CD14-positive monocyte (primary cell): ENCODE measurements around the gene CHRNG. TPM values are rescaled to one million over a fixed set of nuclear protein-coding genes. Genes with fewer than 3 reads are reported as not detected.
A peak's percentile ranks its signal among the peaks of the same experiment; 100 is the strongest.

ENCODE experiments used
- DNase-seq, 3 donors: peaks; one replicate each; pipeline ENCODE4 v3.0.0-alpha.2; 2011 to 2022
- H2AFZ ChIP-seq: 2 replicates; pipeline ENCODE4 v1.6.0; 2012; ENCODE audit warnings: mild to moderate bottlenecking, low read depth, low read length, inconsistent platforms; ENCODE audit not compliant: insufficient read depth, poor library complexity, severe bottlenecking
- H3K27ac ChIP-seq, 2 donors: 1 replicate in 1 of 2; 2 replicates in 1 of 2; pipeline ENCODE4 v1.5.1; 2012 to 2013; ENCODE audit warnings: low read length in 2 of 2, control low read depth in 1 of 2, inconsistent platforms in 1 of 2, low read depth in 1 of 2, mild to moderate bottlenecking in 1 of 2
- H3K27me3 ChIP-seq, 2 donors: one replicate each; pipeline versions ENCODE4 v1.6.0 to v1.6.1; 2011 to 2013; ENCODE audit warnings: low read length in 2 of 2; ENCODE audit not compliant: control insufficient read depth in 2 of 2, insufficient read depth in 2 of 2
- H3K36me3 ChIP-seq, 2 donors: replicated peaks in 1 of 2; 1 replicate in 1 of 2; 2 replicates in 1 of 2; pipeline versions ENCODE4 v1.5.1 to v1.6.1; 2012 to 2013; ENCODE audit warnings: low read length in 2 of 2, control low read depth in 1 of 2, inconsistent platforms in 1 of 2, mild to moderate bottlenecking in 1 of 2; ENCODE audit not compliant: insufficient read depth in 2 of 2, control insufficient read depth in 1 of 2
- H3K4me1 ChIP-seq, 2 donors: 1 replicate in 1 of 2; 2 replicates in 1 of 2; pipeline versions ENCODE4 v1.5.1 to v1.6.1; 2012 to 2013; ENCODE audit warnings: low read length in 2 of 2, control low read depth in 1 of 2, inconsistent platforms in 1 of 2, mild to moderate bottlenecking in 1 of 2, moderate library complexity in 1 of 2; ENCODE audit not compliant: insufficient read depth in 2 of 2, control insufficient read depth in 1 of 2
- H3K4me2 ChIP-seq: replicated peaks from 2 replicates; pipeline ENCODE3; 2012; ENCODE audit warnings: low read length, moderate library complexity, mild to moderate bottlenecking; ENCODE audit not compliant: poor library complexity, severe bottlenecking; ENCODE audit errors: extremely low read depth
- H3K4me3 ChIP-seq, 3 experiments: fragments of 200-600 bp in 1 of 3; sonication (generic) in 1 of 3; replicated peaks in 1 of 3; 1 replicate in 2 of 3; 2 replicates in 1 of 3; pipeline ENCODE4 v1.5.1; 2011 to 2013; ENCODE audit warnings: low read length in 3 of 3, mild to moderate bottlenecking in 3 of 3, control low read depth in 2 of 3, low read depth in 2 of 3, inconsistent platforms in 1 of 3, moderate library complexity in 1 of 3
- H3K79me2 ChIP-seq: 2 replicates; pipeline ENCODE4 v1.6.0; 2012; ENCODE audit warnings: mild to moderate bottlenecking, control low read depth, inconsistent platforms, low read length, moderate library complexity; ENCODE audit not compliant: insufficient read depth
- H3K9ac ChIP-seq: 2 replicates; pipeline ENCODE4 v1.6.0; 2017; ENCODE audit warnings: low read length, mild to moderate bottlenecking; ENCODE audit not compliant: insufficient read depth, poor library complexity, severe bottlenecking
- H3K9me3 ChIP-seq, 2 donors: replicated peaks in 1 of 2; 1 replicate in 1 of 2; 2 replicates in 1 of 2; pipeline versions ENCODE4 v1.5.1 to v1.6.1; 2012 to 2013; ENCODE audit warnings: low read length in 2 of 2, control low read depth in 1 of 2; ENCODE audit not compliant: control insufficient read depth in 1 of 2, insufficient read depth in 1 of 2
- H4K20me1 ChIP-seq: 2 replicates; pipeline ENCODE4 v1.6.0; 2012; ENCODE audit warnings: mild to moderate bottlenecking, low read length, control low read depth, moderate library complexity; ENCODE audit not compliant: insufficient read depth
- H3K27ac Mint-ChIP-seq, 7 donors: one replicate each; pipeline ENCODE4 v1.8.0; 2020; ENCODE audit warnings: mild to moderate bottlenecking in 7 of 7, mixed read lengths in 7 of 7, moderate library complexity in 6 of 7, inconsistent platforms in 2 of 7
- H3K27me3 Mint-ChIP-seq, 3 donors: one replicate each; pipeline ENCODE4 v1.8.0; 2021 to 2022; ENCODE audit warnings: low read depth in 3 of 3, mild to moderate bottlenecking in 3 of 3, mixed read lengths in 3 of 3, moderate library complexity in 3 of 3, inconsistent platforms in 1 of 3
- H3K36me3 Mint-ChIP-seq, 2 donors: one replicate each; pipeline ENCODE4 v1.8.0; 2020; ENCODE audit warnings: mixed read lengths in 2 of 2, inconsistent platforms in 1 of 2, mild to moderate bottlenecking in 1 of 2
- H3K4me1 Mint-ChIP-seq: one replicate; pipeline ENCODE4 v1.8.0; 2020; ENCODE audit warnings: mild to moderate bottlenecking, mixed read lengths
- H3K4me3 Mint-ChIP-seq, 2 donors: one replicate each; pipeline ENCODE4 v1.8.0; 2020; ENCODE audit warnings: mild to moderate bottlenecking in 2 of 2, mixed read lengths in 2 of 2, moderate library complexity in 1 of 2
- H3K9me3 Mint-ChIP-seq, 7 donors: one replicate each; pipeline ENCODE4 v1.8.0; 2020 to 2022; ENCODE audit warnings: mixed read lengths in 7 of 7, mild to moderate bottlenecking in 6 of 7, moderate library complexity in 6 of 7, inconsistent platforms in 2 of 7
- WGBS: methylation state at CpG from one replicate; pipeline ENCODE4 v1.1.5; 2013; ENCODE audit warnings: missing lambda C conversion rate; ENCODE audit not compliant: insufficient coverage; 5-methylcytosine and 5-hydroxymethylcytosine counted together
- intact Hi-C, 2 donors: fragments of 100-400 bp; cut with micrococcal nuclease; formaldehyde crosslinking; loops; one replicate each; pipeline versions ENCODE4 v1.15.0 to v1.15.1; 2023
- polyA plus RNA-seq, 3 donors: library from polyadenylated mRNA; depleted of rRNA in 1 of 3; unstranded in 2 of 3; stranded (reverse) in 1 of 3; fragments of 300-500 nt in 2 of 3; fragments of >200 nt in 1 of 3; fragmentation: Illumina TruSeq in 2 of 3; gene quantifications; 1 replicate in 2 of 3; 2 replicates in 1 of 3; pipeline ENCODE4 v1.2.3, GENCODE V29; 2012 to 2021
- TF ChIP-seq, protein P1 (sequence below): fragments of 200-600 bp; IDR thresholded peaks from one replicate; pipeline ENCODE4 v1.8.0; 2022; ENCODE audit warnings: antibody characterized with exemption, mild to moderate bottlenecking

The CHRNG gene
- polyA plus RNA-seq, 3 donors = not detected

DNA sequence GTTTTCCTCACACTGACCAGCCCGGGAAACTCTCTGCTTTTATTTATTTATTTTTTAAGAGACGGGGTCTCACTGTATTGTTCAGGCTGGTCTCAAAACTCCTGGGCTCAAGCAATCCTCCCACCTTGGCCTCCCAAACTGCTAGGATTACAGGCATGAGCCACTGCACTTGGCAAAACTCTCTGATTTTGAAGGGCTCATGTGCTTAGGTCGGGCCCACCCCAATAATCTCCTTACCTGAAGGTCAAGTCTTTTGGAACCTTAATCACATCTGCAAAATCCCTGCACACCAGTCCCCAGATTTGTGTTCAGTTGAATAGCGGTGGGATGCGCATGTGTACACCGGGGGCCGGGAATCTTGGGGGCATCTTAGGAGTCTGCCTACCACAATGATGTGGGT is 44.2 kb upstream of the CHRNG start:
- Mint-ChIP-seq H3K36me3 (no peaks in the 10 kb centered on the region), H3K27me3 (peaks cover 6 to 14% (median 11%) of the 10 kb centered on the region in 3 donors), H3K4me1 (no peaks in the 10 kb centered on the region), H3K4me3 (no peak overlapping the region), H3K27ac (peak overlapping the region in 1 of 7 donors; percentile 56), H3K9me3 (no peaks in the 10 kb centered on the region)
- no peak overlapping the region for H3K4me3 ChIP-seq
- H3K27ac ChIP-seq = no peak overlapping the region
- no peaks in the 10 kb centered on the region for H3K36me3 ChIP-seq
- H4K20me1 ChIP-seq = no peaks in the 10 kb centered on the region
- no peak overlapping the region for H2AFZ ChIP-seq
- no peaks in the 10 kb centered on the region for H3K79me2 ChIP-seq
- no peaks in the 10 kb centered on the region for H3K9me3 ChIP-seq
- DNase-seq = no peak
- WGBS = 98% methylated on average over 5 of the region's 7 CpGs
- TF ChIP-seq, protein P1, sequence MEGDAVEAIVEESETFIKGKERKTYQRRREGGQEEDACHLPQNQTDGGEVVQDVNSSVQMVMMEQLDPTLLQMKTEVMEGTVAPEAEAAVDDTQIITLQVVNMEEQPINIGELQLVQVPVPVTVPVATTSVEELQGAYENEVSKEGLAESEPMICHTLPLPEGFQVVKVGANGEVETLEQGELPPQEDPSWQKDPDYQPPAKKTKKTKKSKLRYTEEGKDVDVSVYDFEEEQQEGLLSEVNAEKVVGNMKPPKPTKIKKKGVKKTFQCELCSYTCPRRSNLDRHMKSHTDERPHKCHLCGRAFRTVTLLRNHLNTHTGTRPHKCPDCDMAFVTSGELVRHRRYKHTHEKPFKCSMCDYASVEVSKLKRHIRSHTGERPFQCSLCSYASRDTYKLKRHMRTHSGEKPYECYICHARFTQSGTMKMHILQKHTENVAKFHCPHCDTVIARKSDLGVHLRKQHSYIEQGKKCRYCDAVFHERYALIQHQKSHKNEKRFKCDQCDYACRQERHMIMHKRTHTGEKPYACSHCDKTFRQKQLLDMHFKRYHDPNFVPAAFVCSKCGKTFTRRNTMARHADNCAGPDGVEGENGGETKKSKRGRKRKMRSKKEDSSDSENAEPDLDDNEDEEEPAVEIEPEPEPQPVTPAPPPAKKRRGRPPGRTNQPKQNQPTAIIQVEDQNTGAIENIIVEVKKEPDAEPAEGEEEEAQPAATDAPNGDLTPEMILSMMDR = no peak
- H3K4me2 ChIP-seq = no peak overlapping the region
- H3K9ac ChIP-seq = no peak overlapping the region
- no peaks in the 10 kb centered on the region for H3K4me1 ChIP-seq
- intact Hi-C loops = no loop called here
- H3K27me3 ChIP-seq = no peaks in the 10 kb centered on the region

DNA sequence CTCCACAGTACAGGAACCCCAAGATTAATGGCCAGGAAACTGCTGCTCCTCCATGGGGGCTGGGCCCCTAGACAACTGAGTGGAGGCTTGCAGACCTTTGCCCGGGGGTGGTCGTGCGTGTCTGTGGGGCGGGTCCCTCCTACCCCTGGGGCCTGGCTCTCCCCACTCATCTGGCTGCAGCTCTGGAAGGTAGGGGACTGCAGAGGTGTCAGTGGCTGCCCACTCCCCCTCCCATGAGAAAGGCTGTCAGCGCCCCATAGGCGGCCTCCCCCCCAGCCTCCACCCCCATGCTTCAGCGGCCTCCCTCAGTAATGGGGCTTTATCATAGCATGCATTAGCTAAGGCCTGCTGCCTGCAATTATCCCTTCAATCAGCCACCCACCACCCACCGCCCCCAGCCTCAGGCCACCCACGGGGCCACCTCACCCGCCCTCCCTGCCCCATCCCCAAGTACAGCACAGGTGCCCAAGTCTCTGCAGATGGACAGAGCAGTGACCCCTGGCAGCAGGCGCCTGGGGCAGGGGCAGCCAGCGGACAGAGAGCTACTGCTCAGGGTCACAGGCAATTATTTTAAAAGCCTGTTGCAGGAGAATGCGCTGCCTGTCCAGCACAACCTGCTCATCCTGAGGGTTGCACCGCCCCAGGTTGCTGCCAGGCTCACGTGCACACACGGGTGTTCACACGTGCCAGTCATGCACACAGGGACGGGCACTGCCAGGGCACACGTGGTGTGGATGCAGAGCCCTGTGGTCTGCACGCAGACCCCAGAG is 42.8 kb upstream of the CHRNG start:
- Histone ChIP-seq H3K79me2 (no peaks in the 10 kb centered on the region), H3K9me3 (no peaks in the 10 kb centered on the region), H3K36me3 (no peaks in the 10 kb centered on the region), H3K4me1 (no peaks in the 10 kb centered on the region), H3K9ac (no peak overlapping the region), H2AFZ (no peak overlapping the region), H3K4me3 (no peak overlapping the region), H3K27me3 (peaks cover 0 to 10% of the 10 kb centered on the region in 2 donors), H3K4me2 (no peak overlapping the region), H3K27ac (no peak overlapping the region), H4K20me1 (no peaks in the 10 kb centered on the region)
- intact Hi-C loops = no loop called here
- TF ChIP-seq, protein P1 = no peak
- no peak for DNase-seq
- Mint-ChIP-seq H3K4me3 (no peak overlapping the region), H3K36me3 (no peaks in the 10 kb centered on the region), H3K9me3 (no peaks in the 10 kb centered on the region), H3K27ac (no peak overlapping the region), H3K4me1 (no peaks in the 10 kb centered on the region), H3K27me3 (peaks cover 12 to 23% (median 20%) of the 10 kb centered on the region in 3 donors)
- 83% methylated on average over 10 of the region's 20 CpGs for WGBS
